Smooth muscle cell (in vitro differentiated cells): Measurements from ENCODE around the gene DUSP6. TPM values are rescaled to one million over a fixed set of nuclear protein-coding genes. Genes with fewer than 3 reads are reported as not detected.

Experiments used
- DNase-seq: peaks from one replicate; lab custom pipeline; 2025; ENCODE audit not compliant: unreplicated experiment; lab: John Stamatoyannopoulos, UW
- H2AFZ ChIP-seq: fragments of 200-600 bp; sonication (generic); 2 replicates; pipeline ENCODE4 v1.6.0; 2016; ENCODE audit warnings: antibody characterized with exemption, low read depth, mild to moderate bottlenecking
- H3F3A ChIP-seq: fragments of 200-600 bp; sonication (generic); 2 replicates; pipeline ENCODE4 v1.6.0; 2017; ENCODE audit warnings: antibody characterized with exemption, low read depth
- H3K27ac ChIP-seq: fragments of 200-600 bp; sonication (generic); 2 replicates; pipeline ENCODE4 v1.5.1; 2016; ENCODE audit warnings: low read depth, mild to moderate bottlenecking
- H3K27me3 ChIP-seq: fragments of 200-600 bp; sonication (generic); 2 replicates; pipeline ENCODE4 v1.6.1; 2016; ENCODE audit warnings: low read depth, mild to moderate bottlenecking
- H3K36me3 ChIP-seq: fragments of 200-600 bp; sonication (generic); 2 replicates; pipeline ENCODE4 v1.5.1; 2016; ENCODE audit warnings: low read depth
- H3K4me1 ChIP-seq: fragments of 200-600 bp; sonication (generic); 2 replicates; pipeline ENCODE4 v1.5.1; 2016; ENCODE audit warnings: low read depth
- H3K4me2 ChIP-seq: fragments of 200-600 bp; sonication (generic); 2 replicates; pipeline ENCODE4 v1.6.0; 2016; ENCODE audit warnings: mild to moderate bottlenecking
- H3K4me3 ChIP-seq: fragments of 200-600 bp; sonication (generic); 2 replicates; pipeline ENCODE4 v1.5.1; 2016; ENCODE audit warnings: mild to moderate bottlenecking
- H3K79me2 ChIP-seq: fragments of 200-600 bp; sonication (generic); 2 replicates; pipeline ENCODE4 v1.6.0; 2016; ENCODE audit warnings: low read depth, mild to moderate bottlenecking
- H3K9ac ChIP-seq: fragments of 200-600 bp; sonication (generic); 2 replicates; pipeline ENCODE4 v1.6.0; 2016; ENCODE audit warnings: low read depth
- H3K9me3 ChIP-seq: fragments of 200-600 bp; sonication (generic); replicated peaks from 2 replicates; pipeline ENCODE4 v1.5.1; 2016; ENCODE audit warnings: low read depth
- H4K20me1 ChIP-seq: fragments of 200-600 bp; sonication (generic); 2 replicates; pipeline ENCODE4 v1.6.0; 2016; ENCODE audit warnings: low read depth
- WGBS: methylation state at CpG from one replicate; pipeline ENCODE4 v1.1.7; 2016; ENCODE audit warnings: low lambda C conversion rate; 5-methylcytosine and 5-hydroxymethylcytosine counted together
- polyA plus RNA-seq: library from polyadenylated mRNA; unstranded; fragments of >200 nt; fragmentation: Nextera tagmentation; extraction: Ambion mirVana; gene quantifications from 2 replicates; pipeline ENCODE4 v1.2.1, GENCODE V29; 2016
- total RNA-seq: library from RNA; depleted of rRNA; stranded (reverse); fragments of >200 nt; gene quantifications from 2 replicates; pipeline ENCODE4 v1.2.3, GENCODE V29; 2014
- TF ChIP-seq, protein P1 (sequence below): fragments of 200-600 bp; sonication (generic); IDR thresholded peaks from 2 replicates; pipeline ENCODE4 v1.5.1; 2017; ENCODE audit warnings: borderline replicate concordance, mild to moderate bottlenecking, antibody characterized with exemption; ENCODE audit not compliant: insufficient read depth, poor library complexity, severe bottlenecking

DUSP6 gene
- total and polyA plus RNA-seq, 2 experiments from 2014 or later, result 147 to 192 TPM

DNA sequence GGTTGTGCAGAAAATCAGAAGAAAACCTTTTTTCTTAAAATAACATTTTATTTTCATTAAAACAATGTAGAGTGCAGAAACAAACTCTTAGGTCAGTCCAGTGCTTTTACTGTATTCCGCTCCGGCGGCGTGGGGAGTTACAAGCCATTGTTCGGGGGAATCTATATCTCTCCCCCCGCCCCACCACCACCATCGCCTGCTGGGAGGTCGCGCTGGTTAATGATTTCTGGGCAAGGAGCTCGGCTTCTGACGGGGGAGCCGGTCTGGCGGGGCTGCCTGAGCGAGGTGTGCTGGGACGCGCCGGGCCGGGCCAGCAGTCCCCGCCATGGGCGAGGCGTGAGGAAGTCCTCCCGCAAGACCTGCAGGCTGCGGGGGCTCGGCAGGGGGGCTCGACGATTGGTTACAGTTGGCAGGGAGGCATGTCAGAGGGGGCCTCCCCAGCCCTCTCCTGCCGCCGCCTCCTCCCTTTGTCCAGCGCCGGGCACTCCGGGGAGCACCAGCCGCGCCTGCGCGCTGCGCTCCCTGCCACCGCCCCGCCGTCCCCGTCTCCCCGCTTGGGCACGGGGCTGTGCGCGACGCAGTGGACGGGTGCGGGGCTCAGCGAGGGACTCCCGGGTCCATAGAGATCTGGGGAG lies 1.0 kb upstream of the DUSP6 start:
- H3K79me2 ChIP-seq, result peaks cover 67% of the 10 kb centered on the region
- DNase-seq, result peak; percentile 24
- peak overlapping the region; percentile 87 for H3K4me3 ChIP-seq
- H3K4me2 ChIP-seq, result peak overlapping the region; percentile 93
- peak overlapping the region; percentile 48 for H2AFZ ChIP-seq
- no peaks in the 10 kb centered on the region for H3K9me3 ChIP-seq
- H3K36me3 ChIP-seq, result no peaks in the 10 kb centered on the region
- WGBS, result 1% methylated on average over 44 of the region's 49 CpGs
- H3K27ac ChIP-seq, result peak overlapping the region; percentile 97
- H3K4me1 ChIP-seq, result peaks cover 56% of the 10 kb centered on the region
- H4K20me1 ChIP-seq, result peaks cover 42% of the 10 kb centered on the region
- H3K27me3 ChIP-seq, result no peaks in the 10 kb centered on the region
- H3K9ac ChIP-seq, result peak overlapping the region; percentile 85
- TF ChIP-seq, protein P1, sequence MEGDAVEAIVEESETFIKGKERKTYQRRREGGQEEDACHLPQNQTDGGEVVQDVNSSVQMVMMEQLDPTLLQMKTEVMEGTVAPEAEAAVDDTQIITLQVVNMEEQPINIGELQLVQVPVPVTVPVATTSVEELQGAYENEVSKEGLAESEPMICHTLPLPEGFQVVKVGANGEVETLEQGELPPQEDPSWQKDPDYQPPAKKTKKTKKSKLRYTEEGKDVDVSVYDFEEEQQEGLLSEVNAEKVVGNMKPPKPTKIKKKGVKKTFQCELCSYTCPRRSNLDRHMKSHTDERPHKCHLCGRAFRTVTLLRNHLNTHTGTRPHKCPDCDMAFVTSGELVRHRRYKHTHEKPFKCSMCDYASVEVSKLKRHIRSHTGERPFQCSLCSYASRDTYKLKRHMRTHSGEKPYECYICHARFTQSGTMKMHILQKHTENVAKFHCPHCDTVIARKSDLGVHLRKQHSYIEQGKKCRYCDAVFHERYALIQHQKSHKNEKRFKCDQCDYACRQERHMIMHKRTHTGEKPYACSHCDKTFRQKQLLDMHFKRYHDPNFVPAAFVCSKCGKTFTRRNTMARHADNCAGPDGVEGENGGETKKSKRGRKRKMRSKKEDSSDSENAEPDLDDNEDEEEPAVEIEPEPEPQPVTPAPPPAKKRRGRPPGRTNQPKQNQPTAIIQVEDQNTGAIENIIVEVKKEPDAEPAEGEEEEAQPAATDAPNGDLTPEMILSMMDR, result no peak
- peaks cover 19% of the 10 kb centered on the region for H3F3A ChIP-seq

GRCh38 chr12:89352242-89352491 lies 134 bp downstream of the DUSP6 start:
- Histone ChIP-seq H4K20me1 (peaks cover 54% of the 10 kb centered on the region), H3K27me3 (no peaks in the 10 kb centered on the region), H3K4me2 (peak overlapping the region; percentile 93), H3K4me3 (peak overlapping the region; percentile 87), H3K36me3 (no peaks in the 10 kb centered on the region), H3K4me1 (peaks cover 63% of the 10 kb centered on the region), H3K79me2 (peaks cover 70% of the 10 kb centered on the region), H3K27ac (peak overlapping the region; percentile 97), H3F3A (peaks cover 25% of the 10 kb centered on the region), H2AFZ (peak overlapping the region; percentile 4), H3K9ac (peak overlapping the region; percentile 82), H3K9me3 (no peaks in the 10 kb centered on the region)
- TF ChIP-seq, protein P1, result no peak
- WGBS, result 2% methylated on average over 10 of the region's 10 CpGs
- no peak for DNase-seq

- H3K4me1 ChIP-seq, result peaks cover 63% of the 10 kb centered on the region
- TF ChIP-seq, protein P1, result no peak
- H3F3A ChIP-seq, result peaks cover 26% of the 10 kb centered on the region
These were observed 636 bp downstream of the DUSP6 start for GRCh38 chr12:89351489-89352241.

More at GRCh38 chr12:89351489-89352241, 636 bp downstream of the DUSP6 start:
- peaks cover 67% of the 10 kb centered on the region for H3K79me2 ChIP-seq
- no peaks in the 10 kb centered on the region for H3K9me3 ChIP-seq
- no peak for DNase-seq
- H2AFZ ChIP-seq, result peak overlapping the region; percentile 4
- H3K36me3 ChIP-seq, result no peaks in the 10 kb centered on the region
- peak overlapping the region; percentile 97 for H3K27ac ChIP-seq
- H3K4me3 ChIP-seq, result peak overlapping the region; percentile 87
- no peaks in the 10 kb centered on the region for H3K27me3 ChIP-seq
- H3K4me2 ChIP-seq, result peak overlapping the region; percentile 93
- whole genome bisulfite sequencing, result under 1% methylated on average over 75 of the region's 87 CpGs
- peaks cover 58% of the 10 kb centered on the region for H4K20me1 ChIP-seq
- H3K9ac ChIP-seq, result peak overlapping the region; percentile 82
